Motor neuron (in vitro differentiated cells): ENCODE results near the gene FZD7. TPM values are rescaled to one million over a fixed set of nuclear protein-coding genes. Genes with fewer than 3 reads are reported as not detected.
A peak's percentile ranks its signal among the peaks of the same experiment; 100 is the strongest.

Experiments
- ATAC-seq, 8 experiments: fragments of 200-7000 bp; cut with Tn5 transposase; replicated peaks in 6 of 8; 2 replicates each; pipeline ENCODE4 v1.8.0; 2021; ENCODE audit warnings: mild to moderate bottlenecking in 8 of 8, moderate library complexity in 8 of 8
- H3K27ac ChIP-seq, 2 donors: fragments of 250-450 bp; sonication (Bioruptor Pico); 2 replicates each; pipeline ENCODE4 v1.9.0; 2021; ENCODE audit warnings: antibody characterized with exemption in 2 of 2, mild to moderate bottlenecking in 2 of 2, moderate library complexity in 1 of 2
- H3K4me1 ChIP-seq, 2 donors: fragments of 250-450 bp; sonication (Bioruptor Pico); replicated peaks in 1 of 2; 2 replicates each; pipeline ENCODE4 v1.6.1; 2021; ENCODE audit warnings: antibody characterized with exemption in 2 of 2, mild to moderate bottlenecking in 2 of 2, moderate library complexity in 1 of 2
- H3K4me3 ChIP-seq, 5 donors: fragments of 250-450 bp; sonication (Bioruptor Pico); 2 replicates each; pipeline ENCODE4 v1.9.0; 2021; ENCODE audit warnings: antibody characterized with exemption in 5 of 5, mild to moderate bottlenecking in 5 of 5, moderate library complexity in 4 of 5
- WGBS, 10 experiments: fragments of 450-650 bp; shearing (Covaris generic); methylation state at CpG; one replicate each; pipeline ENCODE4 v1.0.0; 2022; 5-methylcytosine and 5-hydroxymethylcytosine counted together
- in situ Hi-C, 9 experiments: fragments of 400-800 bp; cut with MboI; loops; one replicate each; pipeline ENCODE4 v1.15.0; 2021; ENCODE audit warnings: low sequenced_read_pairs in 9 of 9, low pct_unique_long_range_greater_than_20kb in 2 of 9; ENCODE audit not compliant: unreplicated experiment in 9 of 9
- total RNA-seq, 8 experiments: library from RNA; unstranded; fragments of 300-600 nt; gene quantifications; 2 replicates each; pipeline versions ENCODE4 v1.2.3 to v1.2.4, GENCODE V29; 2022

The FZD7 gene
- total RNA-seq, 8 experiments from 2014 or later, result 1.6 to 105 (median 28.4) TPM

GRCh38 chr2:202044777-202045176 lies 11.1 kb downstream of the FZD7 start:
- ATAC-seq, result no peak
- Histone ChIP-seq H3K4me1 (peaks cover 8 to 11% of the 10 kb centered on the region in 2 donors), H3K27ac (no peak overlapping the region), H3K4me3 (no peak overlapping the region)
- in situ Hi-C loops, result loop anchor here in 3 of 9 experiments (25.0 kb wide), 2 partner anchors 118 to 182 kb away; no protein-coding TSS in a partner anchor

DNA sequence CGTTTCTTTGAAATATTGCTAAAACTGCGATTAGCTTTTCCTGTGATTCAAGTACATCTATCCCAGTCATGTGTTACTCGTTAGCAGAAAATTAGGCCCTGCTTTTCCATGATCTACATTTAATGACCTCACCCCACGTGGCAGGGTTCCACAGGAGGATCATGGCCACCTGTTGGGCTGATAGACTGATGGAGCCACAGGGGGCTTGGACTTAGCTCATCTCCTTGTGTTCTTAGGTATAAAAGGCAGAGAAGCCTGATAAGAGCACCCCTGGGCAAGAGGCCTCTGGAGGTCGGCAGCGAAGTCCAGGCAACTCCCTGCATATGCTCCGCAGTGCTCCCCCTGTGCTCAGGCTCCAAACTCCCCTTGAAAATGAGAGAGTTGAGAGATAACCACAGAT lies 12.9 kb downstream of the FZD7 start:
- Histone ChIP-seq H3K4me3 (no peak overlapping the region), H3K4me1 (peaks cover 0 to under 1% of the 10 kb centered on the region in 2 donors), H3K27ac (no peak overlapping the region)
- no peak for ATAC-seq
- in situ Hi-C loops, result loop anchor here in 3 of 9 experiments (25.0 kb wide), 2 partner anchors 116 to 184 kb away; no protein-coding TSS in a partner anchor
- 16 to 100% (median 79%) methylated on average over 1 to 7 of the region's 7 CpGs for WGBS, 10 experiments

DNA sequence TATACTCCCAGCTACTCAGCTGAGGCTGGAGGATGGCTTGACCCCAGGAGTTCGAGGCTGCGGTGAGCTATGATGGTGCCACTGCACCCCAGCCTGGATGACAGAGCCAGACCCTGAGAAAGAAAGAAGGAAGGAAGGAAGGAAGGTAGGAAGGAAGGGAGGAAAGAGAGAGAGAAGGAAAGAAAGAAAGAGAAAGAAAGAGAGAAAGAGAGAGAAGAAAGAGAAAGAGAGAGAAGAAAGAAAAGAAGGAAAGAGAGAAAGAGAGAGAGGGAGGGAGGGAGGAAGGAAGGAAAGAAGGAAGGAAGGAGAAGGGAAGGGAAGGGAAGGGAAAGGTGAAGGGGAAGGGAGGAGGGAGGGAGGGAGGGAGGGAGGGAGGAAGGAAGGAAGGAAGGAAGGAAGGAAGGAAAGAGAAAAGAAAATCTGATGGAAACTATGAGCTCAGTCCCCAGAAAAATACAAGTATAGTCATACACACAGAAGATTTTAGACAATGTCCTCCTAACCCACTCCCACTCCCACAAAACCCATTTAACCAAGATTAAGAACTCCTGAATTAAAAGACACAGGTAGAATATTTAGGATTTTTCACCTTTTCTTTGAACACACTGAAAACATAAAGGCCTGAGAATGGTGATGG lies 15.6 kb downstream of the FZD7 start:
- ATAC-seq, result no peak
- H3K4me1 ChIP-seq, result no peaks in the 10 kb centered on the region
- no peak overlapping the region for H3K27ac ChIP-seq
- in situ Hi-C loops, result loop anchor here in 3 of 9 experiments (25.0 kb wide), 2 partner anchors 113 to 187 kb away; no protein-coding TSS in a partner anchor
- H3K4me3 ChIP-seq, result no peak overlapping the region
- WGBS, 10 experiments, result 64 to 100% (median 98%) methylated on average over 1 to 2 of the region's 2 CpGs; no CpG with 5 or more reads in 2 of the 10 experiments

DNA sequence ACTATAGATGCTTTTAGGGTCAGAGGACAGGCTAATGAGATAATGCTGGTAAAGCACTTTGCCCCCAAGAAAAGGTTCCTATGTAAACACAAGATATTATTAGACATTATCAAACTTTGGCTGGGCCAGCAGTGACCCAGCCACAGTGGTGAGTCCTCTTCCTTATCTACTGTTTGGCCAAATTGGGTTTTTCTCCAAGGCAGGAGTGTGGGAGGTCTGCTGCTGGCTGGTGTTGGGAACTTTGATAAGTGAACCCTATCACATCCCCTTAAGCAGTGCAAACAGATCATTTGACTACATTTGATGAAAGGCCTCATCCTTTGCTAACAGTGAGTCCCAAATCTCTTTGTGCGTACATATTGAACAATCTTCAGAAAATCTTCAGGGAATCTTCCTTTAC lies 16.2 kb downstream of the FZD7 start:
- no peak overlapping the region for H3K4me3 ChIP-seq
- H3K27ac ChIP-seq, result no peak overlapping the region
- in situ Hi-C loops, result loop anchor here in 3 of 9 experiments (25.0 kb wide), 2 partner anchors 112 to 188 kb away; no protein-coding TSS in a partner anchor
- H3K4me1 ChIP-seq, result no peaks in the 10 kb centered on the region
- 80 to 100% (median 94%) methylated on average over 1 of the region's 1 CpG; no CpG with 5 or more reads in 4 of the 10 experiments for WGBS, 10 experiments
- no peak for ATAC-seq

GRCh38 chr2:202050652-202051051 lies 17.0 kb downstream of the FZD7 start:
- Histone ChIP-seq H3K27ac (no peak overlapping the region), H3K4me1 (no peaks in the 10 kb centered on the region), H3K4me3 (no peak overlapping the region)
- no peak for ATAC-seq
- in situ Hi-C loops, result no loop called here

GRCh38 chr2:202051499-202052161 lies 18.0 kb downstream of the FZD7 start:
- Histone ChIP-seq H3K4me3 (no peak overlapping the region), H3K4me1 (no peaks in the 10 kb centered on the region), H3K27ac (no peak overlapping the region)
- ATAC-seq, result peak in 1 of 8 experiments; percentile 20
- 7 to 88% (median 65%) methylated on average over 1 to 8 of the region's 8 CpGs; no CpG with 5 or more reads in 1 of the 10 experiments for WGBS, 10 experiments
- in situ Hi-C loops, result no loop called here

- WGBS, 10 experiments, result 33 to 100% (median 90%) methylated on average over 1 of the region's 1 CpG; no CpG with 5 or more reads in 4 of the 10 experiments
- no peaks in the 10 kb centered on the region for H3K4me1 ChIP-seq
- no peak for ATAC-seq
- in situ Hi-C loops, result no loop called here
- H3K27ac ChIP-seq, result no peak overlapping the region
- H3K4me3 ChIP-seq, result no peak overlapping the region
Measured at GRCh38 chr2:202052235-202052634, 18.6 kb downstream of the FZD7 start.

GRCh38 chr2:202054679-202055078 lies 21.0 kb downstream of the FZD7 start:
- in situ Hi-C loops, result no loop called here
- WGBS, 10 experiments, result 17 to 86% (median 67%) methylated on average over 1 to 2 of the region's 3 CpGs; no CpG with 5 or more reads in 5 of the 10 experiments
- Histone ChIP-seq H3K27ac (no peak overlapping the region), H3K4me3 (no peak overlapping the region), H3K4me1 (no peaks in the 10 kb centered on the region)
- peak in 2 of 8 experiments; percentile 54 to 86 for ATAC-seq

DNA sequence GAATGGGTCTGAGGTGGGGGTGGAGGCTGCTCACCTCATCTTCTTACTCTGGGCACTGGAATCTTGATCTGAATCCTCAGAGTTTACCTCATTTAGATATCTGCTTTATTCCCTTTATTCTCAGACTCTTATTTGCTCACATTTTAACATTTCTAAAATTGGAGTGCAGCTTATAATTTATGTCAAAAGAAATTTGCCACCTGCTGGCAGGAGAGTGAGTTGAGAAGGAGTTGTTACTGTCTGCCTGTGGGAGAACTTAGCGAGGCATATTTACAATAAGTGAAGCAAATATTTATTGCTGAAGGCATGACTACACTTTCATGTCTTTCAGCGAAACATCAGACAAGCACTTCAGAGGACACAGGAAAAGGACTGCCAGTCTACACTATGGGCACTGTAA lies 23.0 kb downstream of the FZD7 start:
- in situ Hi-C loops, result no loop called here
- Histone ChIP-seq H3K4me1 (no peaks in the 10 kb centered on the region), H3K27ac (no peak overlapping the region), H3K4me3 (no peak overlapping the region)
- ATAC-seq, result peak in 2 of 8 experiments; percentile 25 to 53
- WGBS, 10 experiments, result 20 to 100% (median 87%) methylated on average over 1 to 2 of the region's 2 CpGs; no CpG with 5 or more reads in 2 of the 10 experiments

GRCh38 chr2:202060218-202060617 lies 26.6 kb downstream of the FZD7 start:
- no peak overlapping the region for H3K4me3 ChIP-seq
- no peak overlapping the region for H3K27ac ChIP-seq
- H3K4me1 ChIP-seq, result peaks cover 10 to 11% of the 10 kb centered on the region in 2 donors
- in situ Hi-C loops, result no loop called here
- ATAC-seq, result no peak
- 53 to 100% (median 86%) methylated on average over 2 to 3 of the region's 3 CpGs; no CpG with 5 or more reads in 1 of the 10 experiments for WGBS, 10 experiments

DNA sequence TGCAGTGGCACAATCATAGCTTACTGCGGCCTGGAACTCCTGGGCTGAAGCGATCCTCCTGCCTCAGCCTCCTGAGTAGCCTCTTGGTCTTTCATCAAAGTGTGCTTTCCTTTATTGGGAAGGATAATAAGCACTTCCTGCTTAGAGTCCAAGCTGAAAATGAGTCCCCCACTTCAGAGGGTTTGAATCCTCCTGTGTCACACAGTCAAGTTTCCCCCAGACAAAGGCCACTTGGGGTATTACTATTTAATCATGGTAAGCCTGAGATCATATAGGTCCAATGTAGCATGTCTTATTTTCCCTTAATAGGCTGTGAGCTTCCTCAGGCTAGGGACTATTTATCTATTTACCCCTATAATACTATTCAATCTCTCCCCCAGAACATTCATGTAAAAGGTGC lies 28.0 kb downstream of the FZD7 start:
- H3K4me1 ChIP-seq, result peaks cover 12 to 14% of the 10 kb centered on the region in 2 donors
- WGBS, 10 experiments, result 92 to 100% (median 100%) methylated on average over 1 to 2 of the region's 2 CpGs; no CpG with 5 or more reads in 5 of the 10 experiments
- H3K27ac ChIP-seq, result no peak overlapping the region
- no peak overlapping the region for H3K4me3 ChIP-seq
- no peak for ATAC-seq
- in situ Hi-C loops, result no loop called here

GRCh38 chr2:202064171-202064880 lies 30.7 kb downstream of the FZD7 start:
- H3K4me1 ChIP-seq, result peaks cover 18 to 23% of the 10 kb centered on the region in 2 donors

GRCh38 chr2:202064881-202065230 lies 31.2 kb downstream of the FZD7 start:
- Histone ChIP-seq H3K4me3 (no peak overlapping the region), H3K4me1 (peaks cover 18 to 28% of the 10 kb centered on the region in 2 donors), H3K27ac (peak overlapping the region in 1 of 2 donors; percentile 23)
- 40 to 87% (median 73%) methylated on average over 1 to 3 of the region's 3 CpGs; no CpG with 5 or more reads in 7 of the 10 experiments for WGBS, 10 experiments
- no peak for ATAC-seq
- in situ Hi-C loops, result no loop called here

More at GRCh38 chr2:202064171-202064880, 30.7 kb downstream of the FZD7 start:
- Histone ChIP-seq H3K4me3 (peak overlapping the region in 3 of 5 donors; percentile 5 to 12 (median 10)), H3K27ac (peak overlapping the region; percentile 78 to 79)
- 0 to 6% (median 0%) methylated on average over 1 to 3 of the region's 3 CpGs; no CpG with 5 or more reads in 4 of the 10 experiments for WGBS, 10 experiments
- in situ Hi-C loops, result no loop called here
- peak; percentile 6 to 95 (median 94) for ATAC-seq
